Progenitor cell of endocrine pancreas (in vitro differentiated cells): ENCODE results near the gene FPGS. TPM values are rescaled to one million over a fixed set of nuclear protein-coding genes. Genes with fewer than 3 reads are reported as not detected.

Experiments
- DNase-seq: peaks from one replicate; pipeline ENCODE4 v3.0.0; 2021; ENCODE audit warnings: low spot score; ENCODE audit not compliant: unreplicated experiment
- H3K27ac Mint-ChIP-seq: 2 replicates; pipeline ENCODE4 v1.8.0; 2021; ENCODE audit warnings: mild to moderate bottlenecking, moderate library complexity, mixed read lengths
- H3K27me3 Mint-ChIP-seq: 2 replicates; pipeline ENCODE4 v1.8.0; 2021; ENCODE audit warnings: mixed read lengths
- H3K36me3 Mint-ChIP-seq: 2 replicates; pipeline ENCODE4 v1.8.0; 2022; ENCODE audit warnings: mixed read lengths; ENCODE audit not compliant: insufficient read depth
- H3K4me1 Mint-ChIP-seq: 2 replicates; pipeline ENCODE4 v1.8.0; 2021; ENCODE audit warnings: low read depth, mixed read lengths
- H3K4me3 Mint-ChIP-seq: 2 replicates; pipeline ENCODE4 v1.8.0; 2021; ENCODE audit warnings: low read depth, mild to moderate bottlenecking, moderate library complexity, mixed read lengths
- H3K9me3 Mint-ChIP-seq: 2 replicates; pipeline ENCODE4 v1.8.0; 2021; ENCODE audit warnings: low read depth, mixed read lengths
- CTCF ChIP-seq: fragments of 200-600 bp; sonication (generic); IDR thresholded peaks from one replicate; pipeline ENCODE4 v1.5.0; 2021; ENCODE audit warnings: antibody characterized with exemption, mild to moderate bottlenecking; ENCODE audit not compliant: unreplicated experiment
- total RNA-seq: library from RNA; stranded (reverse); gene quantifications from 2 replicates; pipeline ENCODE4 v1.2.1, GENCODE V29; 2021

The FPGS gene
- total RNA-seq, 1 donor from 2014 or later: 75.0 TPM

GRCh38 chr9:127853312-127854183, 50.9 kb downstream of the FPGS start:
- Mint-ChIP-seq H3K4me1 (peaks cover 4% of the 10 kb centered on the region), H3K36me3 (peaks cover 4% of the 10 kb centered on the region), H3K27ac (no peak overlapping the region), H3K27me3 (peaks cover 6% of the 10 kb centered on the region), H3K4me3 (no peak overlapping the region), H3K9me3 (peaks cover 10% of the 10 kb centered on the region)
- DNase-seq: no peak
- TF ChIP-seq CTCF: no peak

- no peak for DNase-seq
- H3K36me3 Mint-ChIP-seq: no peaks in the 10 kb centered on the region
- H3K4me3 Mint-ChIP-seq: no peak within 1 kb of the TSS
- H3K27me3 Mint-ChIP-seq: peaks cover 6% of the 10 kb centered on the region
- no peak within 1 kb of the TSS for H3K27ac Mint-ChIP-seq
- peaks cover 2% of the 10 kb centered on the region for H3K9me3 Mint-ChIP-seq
- peaks cover 8% of the 10 kb centered on the region for H3K4me1 Mint-ChIP-seq
- no peak for TF ChIP-seq CTCF
Observed at GRCh38 chr9:127854184-127854806, 51.6 kb downstream of the FPGS start, which contains the start of gene ENG. Gene ENG (minus strand): TSS chr9:127854658. CDS start chr9:127854355, 303 bp downstream.

GRCh38 chr9:127854960-127855359, 52.3 kb downstream of the FPGS start:
- Mint-ChIP-seq H3K36me3 (no peaks in the 10 kb centered on the region), H3K27ac (no peak overlapping the region), H3K9me3 (no peaks in the 10 kb centered on the region), H3K4me1 (peaks cover 8% of the 10 kb centered on the region), H3K4me3 (no peak overlapping the region), H3K27me3 (peaks cover 6% of the 10 kb centered on the region)
- TF ChIP-seq CTCF: no peak
- no peak for DNase-seq

GRCh38 chr9:127855522-127855921, 52.8 kb downstream of the FPGS start:
- H3K27ac Mint-ChIP-seq: no peak overlapping the region
- peaks cover 6% of the 10 kb centered on the region for H3K27me3 Mint-ChIP-seq
- no peak overlapping the region for H3K4me3 Mint-ChIP-seq
- no peaks in the 10 kb centered on the region for H3K36me3 Mint-ChIP-seq
- no peak for TF ChIP-seq CTCF
- H3K4me1 Mint-ChIP-seq: peaks cover 8% of the 10 kb centered on the region
- H3K9me3 Mint-ChIP-seq: no peaks in the 10 kb centered on the region
- no peak for DNase-seq

- no peaks in the 10 kb centered on the region for H3K36me3 Mint-ChIP-seq
- no peak overlapping the region for H3K4me3 Mint-ChIP-seq
- H3K27ac Mint-ChIP-seq: no peak overlapping the region
Observed at GRCh38 chr9:127856094-127856728, 53.5 kb downstream of the FPGS start.

More at GRCh38 chr9:127856094-127856728, 53.5 kb downstream of the FPGS start:
- peaks cover 8% of the 10 kb centered on the region for H3K4me1 Mint-ChIP-seq
- DNase-seq: no peak
- H3K9me3 Mint-ChIP-seq: no peaks in the 10 kb centered on the region
- peaks cover 6% of the 10 kb centered on the region for H3K27me3 Mint-ChIP-seq
- no peak for TF ChIP-seq CTCF
